GM19468 (cell line): Measurements from ENCODE around the gene C6orf120.
A peak's percentile ranks its signal among the peaks of the same experiment; 100 is the strongest.

Source experiments
- ATAC-seq: cut with Tn5 transposase; IDR thresholded peaks from one replicate; pipeline ENCODE4 v1.9.1; 2021; ENCODE audit warnings: mild to moderate bottlenecking, moderate library complexity, moderate number of reproducible peaks; ENCODE audit not compliant: unreplicated experiment; ENCODE audit errors: extremely low read depth

Gene C6orf120

DNA sequence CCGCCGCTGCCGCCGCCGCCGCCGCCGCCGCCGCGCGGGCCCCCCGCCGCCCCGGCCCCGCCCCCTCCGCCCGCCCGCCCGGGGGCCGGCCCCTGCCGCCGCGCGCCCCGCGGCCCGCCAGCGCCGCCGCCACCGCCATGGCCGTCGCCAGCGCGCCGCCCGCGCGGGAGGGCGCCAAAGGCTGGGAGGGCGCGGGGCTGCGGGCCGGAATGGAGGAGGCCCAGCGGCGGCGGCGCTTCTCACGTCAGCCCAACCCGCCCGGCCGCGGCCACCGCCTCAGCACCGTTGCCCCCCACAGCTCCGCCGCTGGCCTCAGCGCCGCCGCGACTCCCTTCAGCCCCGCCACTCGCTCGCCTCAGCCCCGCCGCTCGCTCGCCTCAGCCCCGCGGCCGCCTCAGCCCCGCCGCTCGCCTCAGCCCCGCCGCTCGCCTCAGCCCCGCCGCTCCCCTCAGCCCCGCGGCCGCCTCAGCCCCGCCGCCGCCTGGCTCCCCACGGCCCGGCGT is 22.1 kb downstream of the C6orf120 start:
- no peak for ATAC-seq

- peak; percentile 38 for ATAC-seq
Observed at GRCh38 chr6:169724494-169725124, 22.7 kb downstream of the C6orf120 start, which contains the start of gene PHF10. TSS of gene PHF10 (minus strand) at chr6:169724500. CDS start at chr6:169723931, 569 bp downstream.

GRCh38 chr6:169725125-169726048 is 23.5 kb downstream of the C6orf120 start:
- peak; percentile 1 for ATAC-seq

- ATAC-seq = no peak
Observed at GRCh38 chr6:169726049-169726400, 24.1 kb downstream of the C6orf120 start.

GRCh38 chr6:169726963-169727362 is 25.0 kb downstream of the C6orf120 start:
- no peak for ATAC-seq

- no peak for ATAC-seq
Observed at GRCh38 chr6:169729961-169730360, 28.0 kb downstream of the C6orf120 start.

DNA sequence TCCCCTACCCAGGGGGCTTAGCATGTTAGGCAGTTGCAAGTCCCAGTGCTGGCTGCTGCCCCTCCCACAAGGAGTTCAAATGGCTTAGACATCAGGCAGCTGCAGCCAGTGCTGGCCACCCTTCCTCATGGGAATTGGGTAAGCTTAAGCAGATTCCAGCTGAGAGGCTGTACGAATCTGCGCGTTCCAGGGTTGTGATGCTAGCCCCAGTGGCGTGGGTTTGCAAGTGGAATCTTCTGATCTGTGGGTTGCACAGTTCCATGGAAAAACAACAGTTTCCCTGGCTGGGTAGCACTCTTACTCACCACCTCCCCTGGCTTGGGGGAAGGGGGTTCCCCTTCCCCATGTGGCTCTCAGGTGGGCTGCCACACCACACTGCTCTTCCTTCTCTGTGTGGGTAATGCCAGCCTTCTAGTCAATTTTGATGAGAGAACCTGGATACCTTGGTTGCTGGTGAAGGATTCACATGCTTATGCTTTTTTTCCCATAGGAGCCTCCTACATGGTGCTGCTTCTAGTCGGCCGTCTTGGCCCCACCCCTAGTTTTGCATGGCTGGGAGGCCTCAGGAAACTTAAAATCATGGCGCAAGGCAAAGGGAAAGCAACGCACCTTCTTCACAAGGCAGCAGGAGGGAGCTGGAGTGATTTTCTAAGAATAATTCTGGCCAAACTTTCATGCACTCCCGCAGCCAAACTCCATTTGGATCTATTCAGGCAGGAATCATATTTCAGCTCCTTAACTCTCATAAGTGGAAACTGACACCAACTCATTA is 36.5 kb downstream of the C6orf120 start:
- no peak for ATAC-seq

DNA sequence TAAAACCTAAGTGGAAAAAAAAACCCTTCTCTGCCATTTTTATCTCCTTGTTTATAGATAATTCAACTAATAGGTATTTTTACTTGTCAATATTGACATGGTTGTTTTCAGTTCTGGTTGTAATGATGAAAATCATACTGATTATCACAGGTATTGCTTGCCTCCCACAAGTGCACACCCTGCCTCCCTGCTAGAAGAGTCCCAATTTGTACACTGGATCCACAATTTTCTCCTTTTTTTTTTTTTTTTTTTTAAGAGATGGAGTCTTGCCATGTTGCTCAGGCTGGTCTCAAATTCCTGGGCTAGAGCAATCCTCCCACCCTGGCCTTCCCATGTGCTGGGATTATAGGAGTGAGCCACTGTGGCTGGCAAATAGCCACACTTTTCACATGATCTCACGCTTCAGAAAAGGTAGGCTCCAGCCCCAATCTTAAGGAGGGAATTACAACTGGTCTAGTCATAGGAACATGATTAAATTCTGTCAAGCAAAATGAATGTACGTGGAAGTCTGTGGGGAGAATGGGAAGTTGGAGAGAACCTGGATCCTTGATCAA is 37.1 kb downstream of the C6orf120 start:
- ATAC-seq = no peak

- no peak for ATAC-seq
Observed at GRCh38 chr6:169741344-169741743, 39.4 kb downstream of the C6orf120 start.

DNA sequence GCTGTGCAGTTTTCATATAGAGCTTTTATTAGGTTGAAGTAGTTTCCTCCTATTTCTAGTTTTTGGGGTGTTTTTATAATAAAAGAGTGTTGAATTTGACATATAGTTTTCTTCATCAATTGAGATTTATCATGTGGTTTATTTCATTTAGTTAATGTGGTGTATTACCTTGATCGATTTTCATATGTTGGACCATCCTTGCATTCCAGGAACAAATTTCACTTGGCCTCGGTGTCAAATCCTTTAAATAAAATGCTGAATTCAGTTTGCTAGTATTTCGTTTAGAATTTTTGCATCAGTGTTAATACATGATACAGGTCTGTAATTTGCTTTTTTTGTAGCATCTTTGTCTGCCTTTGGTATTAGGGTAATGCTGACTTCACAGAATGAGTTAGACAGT is 43.5 kb downstream of the C6orf120 start:
- no peak for ATAC-seq

- no peak for ATAC-seq
Observed at GRCh38 chr6:169746556-169746955, 44.6 kb downstream of the C6orf120 start.

DNA sequence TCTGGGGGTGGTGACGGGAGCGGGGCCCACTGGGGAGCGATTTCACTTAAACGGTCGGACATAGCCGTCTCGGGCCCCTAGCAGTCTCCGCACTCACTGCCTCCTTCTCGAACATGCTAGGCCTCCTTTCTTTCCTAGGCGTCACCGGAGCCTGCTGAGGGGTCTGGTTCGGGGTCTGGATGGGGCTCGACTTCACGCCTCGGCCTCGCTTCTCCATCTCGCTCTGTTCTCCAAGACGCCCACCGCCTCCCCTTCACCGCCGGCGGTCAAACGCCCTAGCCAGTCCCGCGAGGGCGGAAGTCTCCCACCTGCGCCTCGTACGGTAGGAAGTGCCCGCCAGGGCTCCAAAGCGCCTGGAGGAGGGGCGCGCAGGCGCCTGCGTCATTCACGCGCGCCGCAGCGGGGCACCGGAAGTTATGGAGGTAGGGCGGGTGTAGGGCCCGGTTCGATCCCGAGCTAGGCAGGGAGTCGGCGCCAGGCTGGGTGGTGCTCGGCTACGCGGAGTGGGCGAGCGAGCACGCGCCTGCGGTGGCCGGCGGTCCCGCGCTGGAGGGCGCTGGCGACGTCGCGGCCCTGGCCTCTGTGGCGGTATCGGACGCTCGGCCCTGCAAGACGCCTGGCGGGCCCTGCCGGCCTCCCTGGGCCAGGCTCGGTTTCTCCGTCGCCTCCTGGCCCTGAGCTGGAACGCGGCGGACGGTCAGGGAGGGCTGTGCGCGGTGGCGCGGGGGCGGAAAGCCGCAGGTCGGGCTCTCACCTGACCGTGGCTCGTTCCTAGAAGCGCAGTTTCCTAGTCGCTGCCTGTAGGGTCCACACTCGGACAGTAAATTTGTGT is 49.5 kb downstream of the C6orf120 start, which contains the start of the genes DYNLT2 and ERMARD:
Gene DYNLT2, minus strand, starts transcription at position 331 of the 832 bp plus-strand sequence. Its CDS starts 114 bp downstream, at position 217.
Gene ERMARD, plus strand, starts transcription at position 381 of the 832 bp plus-strand sequence. Its CDS starts 36 bp downstream, at position 417.
- ATAC-seq = peak; percentile 96

- ATAC-seq = no peak
Observed at GRCh38 chr6:169752074-169752623, 50.2 kb downstream of the C6orf120 start.
